ENCODE data around the gene CLMN. TPM values are rescaled to one million over a fixed set of nuclear protein-coding genes. Genes with fewer than 3 reads are reported as not detected.
A peak's percentile ranks its signal among the peaks of the same experiment; 100 is the strongest.

CLMN gene
- total and polyA plus RNA-seq, 2 donors (not counting 3 experiments of a cell fraction or from before 2014, with no cell fraction given), result 0.72 to 9.6 TPM

DNA sequence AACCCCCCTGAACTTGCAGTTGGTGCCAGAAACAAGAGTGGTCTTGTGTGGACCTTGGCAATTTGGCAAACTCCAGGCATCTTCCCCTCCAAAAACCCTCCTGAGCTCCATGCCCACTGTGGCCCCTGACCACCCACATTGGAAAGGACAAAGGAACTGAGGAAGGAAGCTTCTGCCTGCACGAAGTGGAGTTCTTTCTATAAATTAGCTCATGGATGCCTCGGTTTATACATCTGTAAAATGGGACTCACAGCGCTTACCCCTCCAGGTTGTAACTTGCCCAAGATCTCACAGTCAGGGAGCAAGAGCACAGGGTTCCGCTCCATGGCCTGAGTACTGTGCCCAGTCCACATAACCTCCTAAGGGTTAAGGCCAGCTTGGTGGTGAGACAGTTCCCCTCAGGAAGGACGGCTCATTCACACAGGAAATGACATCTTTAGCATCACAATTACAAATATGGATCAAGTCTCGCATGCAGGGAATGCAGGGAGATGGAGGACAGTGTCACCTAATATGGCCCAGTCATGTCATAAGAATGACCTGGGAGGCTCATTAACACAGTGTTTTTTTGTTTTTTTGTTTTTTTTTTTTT is 66.6 kb downstream of the CLMN start:
- Histone ChIP-seq H3K4me1 (ENCODE audit: control insufficient read depth, extremely low read depth, insufficient read depth, low read length) (peaks cover 58% of the 10 kb centered on the region), H3K9me3 (replicated peaks; ENCODE audit: control insufficient read depth, insufficient read depth, low read length) (no peaks in the 10 kb centered on the region), H3K27me3 (ENCODE audit: control insufficient read depth in 2 of 2, insufficient read depth in 2 of 2, low read length in 2 of 2) (no peaks in the 10 kb centered on the region), H3K4me2 (ENCODE audit: insufficient read depth, low read length) (no peak overlapping the region), H4K20me1 (replicated peaks; ENCODE audit: control insufficient read depth, extremely low read depth, insufficient read depth, low read length) (no peaks in the 10 kb centered on the region), H3K79me2 (ENCODE audit: control insufficient read depth, insufficient read depth, low read length) (no peaks in the 10 kb centered on the region), H3K27ac (ENCODE audit: insufficient read depth, low read depth, low read length) (peak overlapping the region; percentile 50), H2AFZ (ENCODE audit: low read depth, low read length) (no peak overlapping the region), H3K9ac (replicated peaks; ENCODE audit: extremely low read depth, insufficient read depth, low read length) (no peak overlapping the region), H3K9me1 (replicated peaks; ENCODE audit: control insufficient read depth, extremely low read depth, insufficient read depth, low read length) (no peaks in the 10 kb centered on the region), H3K36me3 (ENCODE audit: control insufficient read depth in 2 of 2, extremely low read depth in 1 of 2, insufficient read depth in 2 of 2, low read length in 2 of 2) (no peaks in the 10 kb centered on the region), H3K4me3 (replicated peaks in 1 of 3; ENCODE audit: insufficient read depth in 1 of 3, low read depth in 1 of 3, low read length in 3 of 3) (no peak overlapping the region)
- ChIA-PET POLR2A (no interaction called here), CTCF (interaction anchor here (1.4 to 1.6 kb wide), 2 partner anchors 12 to 109 kb away, joined by 3 read pairs; no protein-coding TSS in a partner anchor)
- dilution Hi-C loops (cut with MboI; ENCODE audit: extremely low pct_ligation_motif_present, low sequenced_read_pairs), result no loop called here
- peak; percentile 65 for FAIRE-seq
- BruUV-seq (replicated peaks), result TSS peak; percentile 76
- peak; percentile 75 for TF ChIP-seq POLR2AphosphoS5 (IDR thresholded peaks at IDR 0.05; ENCODE audit: insufficient read depth, low read depth, low read length)
- TF ChIP-seq FOS (IDR thresholded peaks at IDR 0.05; ENCODE audit: borderline replicate concordance, insufficient read depth, low read length), result peak; percentile 74
- TF ChIP-seq JUN (IDR thresholded peaks at IDR 0.05; ENCODE audit: borderline replicate concordance, insufficient read depth, insufficient read length, low read depth), result peak; percentile 61
- TF ChIP-seq GATA2 (IDR thresholded peaks at IDR 0.05; ENCODE audit: insufficient read depth, insufficient read length, low read depth, low read length), result no peak
- TF ChIP-seq POLR2A (IDR thresholded peaks at IDR 0.05; ENCODE audit: low read depth, low read length), result no peak
- intact Hi-C loops (cut with micrococcal nuclease), result loop anchor here (1.0 kb wide), 1 partner anchor 12 kb away; no protein-coding TSS in a partner anchor
- DNase-seq (ENCODE audit: low read depth, low spot score), result peak; percentile 29

DNA sequence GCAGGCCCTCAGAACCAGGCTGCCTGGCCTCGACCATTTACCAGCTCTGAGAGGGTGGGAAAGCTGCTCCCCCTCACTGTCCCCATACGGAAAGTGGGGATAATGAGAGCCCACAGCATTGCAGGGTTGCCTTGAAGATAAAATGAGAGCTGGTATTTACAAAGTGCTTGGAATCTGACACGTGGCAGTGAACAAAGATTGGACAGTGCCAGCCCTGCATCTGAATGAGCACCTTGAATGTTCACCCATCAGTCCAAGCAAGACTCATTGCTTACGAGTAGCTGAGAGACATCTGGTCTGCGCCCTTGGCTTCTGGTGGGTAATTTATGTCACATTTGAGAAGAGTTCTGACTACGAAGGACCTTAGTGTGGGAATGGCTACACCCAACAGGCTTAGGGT is 67.5 kb downstream of the CLMN start:
- H3K4me1 ChIP-seq (ENCODE audit: control insufficient read depth, extremely low read depth, insufficient read depth, low read length), result peaks cover 59% of the 10 kb centered on the region
- H3K36me3 ChIP-seq (ENCODE audit: control insufficient read depth in 2 of 2, extremely low read depth in 1 of 2, insufficient read depth in 2 of 2, low read length in 2 of 2), result no peaks in the 10 kb centered on the region
- dilution Hi-C loops (cut with MboI; ENCODE audit: extremely low pct_ligation_motif_present, low sequenced_read_pairs), result no loop called here
- no peak overlapping the region for H3K4me3 ChIP-seq (replicated peaks in 1 of 3; ENCODE audit: insufficient read depth in 1 of 3, low read depth in 1 of 3, low read length in 3 of 3)
- no peak overlapping the region for H3K27ac ChIP-seq (ENCODE audit: insufficient read depth, low read depth, low read length)
- no peak overlapping the region for H3K4me2 ChIP-seq (ENCODE audit: insufficient read depth, low read length)
- intact Hi-C loops (cut with micrococcal nuclease), result no loop called here
- CTCF ChIA-PET, result interaction anchor here (0.6 to 1.6 kb wide), 3 partner anchors 8 to 109 kb away, joined by 3 read pairs; no protein-coding TSS in a partner anchor
- peak; percentile 35 for FAIRE-seq
- TF ChIP-seq GATA2 (IDR thresholded peaks at IDR 0.05; ENCODE audit: insufficient read depth, insufficient read length, low read depth, low read length) (no peak), JUN (IDR thresholded peaks at IDR 0.05; ENCODE audit: borderline replicate concordance, insufficient read depth, insufficient read length, low read depth) (no peak), MYC (IDR thresholded peaks at IDR 0.05; ENCODE audit: low read depth, low read length) (no peak), POLR2A (IDR thresholded peaks at IDR 0.05; ENCODE audit: low read depth, low read length) (no peak), FOS (IDR thresholded peaks at IDR 0.05; ENCODE audit: borderline replicate concordance, insufficient read depth, low read length) (no peak), EZH2 (IDR thresholded peaks at IDR 0.05; ENCODE audit: borderline replicate concordance, low read depth, low read length, severe bottlenecking) (no peak), POLR2AphosphoS5 (IDR thresholded peaks at IDR 0.05; ENCODE audit: insufficient read depth, low read depth, low read length) (no peak)
- TF ChIP-seq, protein P1, sequence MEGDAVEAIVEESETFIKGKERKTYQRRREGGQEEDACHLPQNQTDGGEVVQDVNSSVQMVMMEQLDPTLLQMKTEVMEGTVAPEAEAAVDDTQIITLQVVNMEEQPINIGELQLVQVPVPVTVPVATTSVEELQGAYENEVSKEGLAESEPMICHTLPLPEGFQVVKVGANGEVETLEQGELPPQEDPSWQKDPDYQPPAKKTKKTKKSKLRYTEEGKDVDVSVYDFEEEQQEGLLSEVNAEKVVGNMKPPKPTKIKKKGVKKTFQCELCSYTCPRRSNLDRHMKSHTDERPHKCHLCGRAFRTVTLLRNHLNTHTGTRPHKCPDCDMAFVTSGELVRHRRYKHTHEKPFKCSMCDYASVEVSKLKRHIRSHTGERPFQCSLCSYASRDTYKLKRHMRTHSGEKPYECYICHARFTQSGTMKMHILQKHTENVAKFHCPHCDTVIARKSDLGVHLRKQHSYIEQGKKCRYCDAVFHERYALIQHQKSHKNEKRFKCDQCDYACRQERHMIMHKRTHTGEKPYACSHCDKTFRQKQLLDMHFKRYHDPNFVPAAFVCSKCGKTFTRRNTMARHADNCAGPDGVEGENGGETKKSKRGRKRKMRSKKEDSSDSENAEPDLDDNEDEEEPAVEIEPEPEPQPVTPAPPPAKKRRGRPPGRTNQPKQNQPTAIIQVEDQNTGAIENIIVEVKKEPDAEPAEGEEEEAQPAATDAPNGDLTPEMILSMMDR (IDR thresholded peaks at IDR 0.05; ENCODE audit: extremely low read depth in 1 of 2, insufficient read depth in 1 of 2, low read depth in 1 of 2, low read length in 2 of 2), result no peak
- TF ChIP-seq, protein P2, sequence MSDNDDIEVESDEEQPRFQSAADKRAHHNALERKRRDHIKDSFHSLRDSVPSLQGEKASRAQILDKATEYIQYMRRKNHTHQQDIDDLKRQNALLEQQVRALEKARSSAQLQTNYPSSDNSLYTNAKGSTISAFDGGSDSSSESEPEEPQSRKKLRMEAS (IDR thresholded peaks at IDR 0.05; ENCODE audit: insufficient read depth, insufficient read length), result no peak
- DNase-seq (ENCODE audit: low read depth, low spot score), result no peak
- no peaks in the 10 kb centered on the region for H3K9me3 ChIP-seq (replicated peaks; ENCODE audit: control insufficient read depth, insufficient read depth, low read length)
- H4K20me1 ChIP-seq (replicated peaks; ENCODE audit: control insufficient read depth, extremely low read depth, insufficient read depth, low read length), result no peaks in the 10 kb centered on the region
- H3K9me1 ChIP-seq (replicated peaks; ENCODE audit: control insufficient read depth, extremely low read depth, insufficient read depth, low read length), result no peaks in the 10 kb centered on the region
- no peaks in the 10 kb centered on the region for H3K27me3 ChIP-seq (ENCODE audit: control insufficient read depth in 2 of 2, insufficient read depth in 2 of 2, low read length in 2 of 2)
- H3K9ac ChIP-seq (replicated peaks; ENCODE audit: extremely low read depth, insufficient read depth, low read length), result no peak overlapping the region
- no peak overlapping the region for H2AFZ ChIP-seq (ENCODE audit: low read depth, low read length)
- no TSS peak for BruUV-seq (replicated peaks)
- POLR2A ChIA-PET, result no interaction called here
- H3K79me2 ChIP-seq (ENCODE audit: control insufficient read depth, insufficient read depth, low read length), result no peaks in the 10 kb centered on the region
